Suppressor macrophage (primary cell): ENCODE measurements around the gene PAQR5.
A peak's percentile ranks its signal among the peaks of the same experiment; 100 is the strongest.
"Not testable (repeated sequence)": the region's sequence is repeated elsewhere in the genome, so short reads cannot be mapped to it uniquely, and the experiment has no call there.

Source experiments
- DNase-seq, 4 experiments: peaks; one replicate each; pipeline ENCODE4 v3.0.0-alpha.2; 2020 to 2022

PAQR5 gene

GRCh38 chr15:69357773-69358771 is 59.4 kb downstream of the PAQR5 start:
- DNase-seq, result no peak

GRCh38 chr15:69358850-69359249 is 60.1 kb downstream of the PAQR5 start:
- no peak for DNase-seq

GRCh38 chr15:69359722-69360121 is 61.0 kb downstream of the PAQR5 start:
- peak; percentile 31 to 60 (median 52) for DNase-seq

- peak; percentile 13 to 55 (median 35) for DNase-seq
Observed at GRCh38 chr15:69360642-69361041, 61.9 kb downstream of the PAQR5 start.

GRCh38 chr15:69367236-69367635 is 68.5 kb downstream of the PAQR5 start:
- no peak for DNase-seq

- no peak for DNase-seq
Observed at GRCh38 chr15:69369631-69370030, 70.9 kb downstream of the PAQR5 start.

- no peak for DNase-seq
Observed at GRCh38 chr15:69373406-69373805, 74.7 kb downstream of the PAQR5 start.

GRCh38 chr15:69375151-69375790 is 76.6 kb downstream of the PAQR5 start:
- DNase-seq, result no peak

GRCh38 chr15:69377216-69377970 is 78.7 kb downstream of the PAQR5 start:
- no peak for DNase-seq

- DNase-seq, result no peak
Observed at GRCh38 chr15:69380100-69380725, 81.5 kb downstream of the PAQR5 start.

GRCh38 chr15:69380726-69381105 is 82.0 kb downstream of the PAQR5 start:
- no peak for DNase-seq

GRCh38 chr15:69382176-69382575 is 83.5 kb downstream of the PAQR5 start:
- DNase-seq, result not testable (repeated sequence)

- not testable (repeated sequence) for DNase-seq
Observed at GRCh38 chr15:69384066-69384465, 85.4 kb downstream of the PAQR5 start.

- DNase-seq, result no peak
Observed at GRCh38 chr15:69384626-69385598, 86.2 kb downstream of the PAQR5 start.

GRCh38 chr15:69385831-69386230 is 87.1 kb downstream of the PAQR5 start:
- no peak for DNase-seq

- no peak for DNase-seq
Observed at GRCh38 chr15:69386284-69386683, 87.6 kb downstream of the PAQR5 start.

- peak in 1 of 4 experiments; percentile 11 for DNase-seq
Observed at GRCh38 chr15:69388260-69388705, 89.6 kb downstream of the PAQR5 start.

- DNase-seq, result no peak
Observed at GRCh38 chr15:69389426-69389825, 90.7 kb downstream of the PAQR5 start.

GRCh38 chr15:69390575-69390974 is 91.9 kb downstream of the PAQR5 start:
- no peak for DNase-seq

GRCh38 chr15:69391046-69391757 is 92.5 kb downstream of the PAQR5 start:
- DNase-seq, result no peak

GRCh38 chr15:69392352-69392751 is 93.6 kb downstream of the PAQR5 start:
- DNase-seq, result no peak
